Peyer's patch (tissue), 4 donors: ENCODE results near the gene TSPAN18. TPM values are rescaled to one million over a fixed set of nuclear protein-coding genes. Genes with fewer than 3 reads are reported as not detected.
A peak's percentile ranks its signal among the peaks of the same experiment; 100 is the strongest.

Source experiments
- DNase-seq, 3 donors: peaks; one replicate each; pipeline ENCODE4 v3.0.0-alpha.2; 2017 to 2019
- H3K27ac ChIP-seq, 4 donors: fragments of 200-600 bp; sonication (generic); one replicate each; pipeline ENCODE4 v1.5.1; 2016 to 2019
- H3K27me3 ChIP-seq, 2 donors: fragments of 200-600 bp; sonication (generic); one replicate each; pipeline ENCODE4 v1.5.1; 2019
- H3K36me3 ChIP-seq, 3 donors: fragments of 200-600 bp; sonication (generic); one replicate each; pipeline ENCODE4 v1.5.1; 2016 to 2019
- H3K4me1 ChIP-seq, 4 donors: fragments of 200-600 bp; sonication (generic); one replicate each; pipeline ENCODE4 v1.5.1; 2016 to 2019
- H3K4me3 ChIP-seq, 4 donors: fragments of 200-600 bp; sonication (generic); 1 replicate in 3 of 4; 2 replicates in 1 of 4; pipeline ENCODE4 v1.5.1; 2016 to 2019; ENCODE audit warnings: mild to moderate bottlenecking in 1 of 4
- H3K9me3 ChIP-seq, 4 donors: fragments of 200-600 bp; sonication (generic); one replicate each; pipeline ENCODE4 v1.5.1; 2016 to 2019; ENCODE audit warnings: mild to moderate bottlenecking in 1 of 4
- POLR2A ChIP-seq, 2 donors: fragments of 450-650 bp; IDR thresholded peaks; one replicate each; pipeline ENCODE4 v1.5.1; 2017; ENCODE audit warnings: antibody characterized with exemption in 2 of 2, mild to moderate bottlenecking in 2 of 2, moderate library complexity in 2 of 2
- total RNA-seq, 4 donors: library from RNA; depleted of rRNA; stranded (reverse); fragments of >200 nt; gene quantifications; one replicate each; pipeline ENCODE4 v1.1.0, GENCODE V29; 2016
- TF ChIP-seq, protein P1 (sequence below), 6 experiments: fragments of 450-650 bp in 4 of 6; fragments of 200-600 bp in 2 of 6; sonication (generic) in 1 of 6; IDR thresholded peaks; one replicate each; pipeline ENCODE4 v1.5.1; 2017 to 2019; ENCODE audit warnings: antibody characterized with exemption in 6 of 6, mild to moderate bottlenecking in 3 of 6, moderate library complexity in 1 of 6

Gene TSPAN18
- total RNA-seq, 4 donors from 2014 or later, result 1.1 to 19.8 (median 3.1) TPM

DNA sequence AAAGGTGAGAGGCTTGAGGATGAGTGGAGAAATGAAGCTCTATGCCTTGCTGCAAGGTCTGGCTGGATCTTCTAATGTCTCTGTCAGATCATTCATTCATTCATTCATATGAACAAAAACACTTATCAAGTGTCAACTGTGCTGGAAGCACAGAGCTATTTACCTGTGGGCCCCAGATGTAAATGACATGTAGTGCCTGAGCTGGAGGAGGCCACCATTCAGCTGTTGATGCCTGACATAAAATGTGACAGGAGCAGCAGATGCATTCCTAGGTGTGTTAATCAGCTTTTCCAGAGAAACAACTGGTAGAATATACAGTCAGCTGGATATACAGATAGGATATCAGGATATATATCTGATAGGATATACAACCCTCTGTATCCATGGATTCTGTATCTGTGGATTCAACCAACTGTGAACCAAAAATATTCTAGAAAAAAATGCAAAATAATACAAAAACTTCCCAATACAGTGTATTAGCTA, 44.5 kb downstream of the TSPAN18 start:
- Histone ChIP-seq H3K4me1 (peaks cover 0 to 13% (median 0%) of the 10 kb centered on the region in 4 donors), H3K4me3 (no peak overlapping the region), H3K36me3 (no peaks in the 10 kb centered on the region), H3K27me3 (no peaks in the 10 kb centered on the region), H3K9me3 (no peaks in the 10 kb centered on the region), H3K27ac (no peak overlapping the region)
- TF ChIP-seq POLR2A (IDR thresholded peaks at IDR 0.05), result no peak
- TF ChIP-seq, protein P1, sequence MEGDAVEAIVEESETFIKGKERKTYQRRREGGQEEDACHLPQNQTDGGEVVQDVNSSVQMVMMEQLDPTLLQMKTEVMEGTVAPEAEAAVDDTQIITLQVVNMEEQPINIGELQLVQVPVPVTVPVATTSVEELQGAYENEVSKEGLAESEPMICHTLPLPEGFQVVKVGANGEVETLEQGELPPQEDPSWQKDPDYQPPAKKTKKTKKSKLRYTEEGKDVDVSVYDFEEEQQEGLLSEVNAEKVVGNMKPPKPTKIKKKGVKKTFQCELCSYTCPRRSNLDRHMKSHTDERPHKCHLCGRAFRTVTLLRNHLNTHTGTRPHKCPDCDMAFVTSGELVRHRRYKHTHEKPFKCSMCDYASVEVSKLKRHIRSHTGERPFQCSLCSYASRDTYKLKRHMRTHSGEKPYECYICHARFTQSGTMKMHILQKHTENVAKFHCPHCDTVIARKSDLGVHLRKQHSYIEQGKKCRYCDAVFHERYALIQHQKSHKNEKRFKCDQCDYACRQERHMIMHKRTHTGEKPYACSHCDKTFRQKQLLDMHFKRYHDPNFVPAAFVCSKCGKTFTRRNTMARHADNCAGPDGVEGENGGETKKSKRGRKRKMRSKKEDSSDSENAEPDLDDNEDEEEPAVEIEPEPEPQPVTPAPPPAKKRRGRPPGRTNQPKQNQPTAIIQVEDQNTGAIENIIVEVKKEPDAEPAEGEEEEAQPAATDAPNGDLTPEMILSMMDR (IDR thresholded peaks at IDR 0.05), result no peak
- peak in 1 of 3 donors; percentile 9 for DNase-seq

DNA sequence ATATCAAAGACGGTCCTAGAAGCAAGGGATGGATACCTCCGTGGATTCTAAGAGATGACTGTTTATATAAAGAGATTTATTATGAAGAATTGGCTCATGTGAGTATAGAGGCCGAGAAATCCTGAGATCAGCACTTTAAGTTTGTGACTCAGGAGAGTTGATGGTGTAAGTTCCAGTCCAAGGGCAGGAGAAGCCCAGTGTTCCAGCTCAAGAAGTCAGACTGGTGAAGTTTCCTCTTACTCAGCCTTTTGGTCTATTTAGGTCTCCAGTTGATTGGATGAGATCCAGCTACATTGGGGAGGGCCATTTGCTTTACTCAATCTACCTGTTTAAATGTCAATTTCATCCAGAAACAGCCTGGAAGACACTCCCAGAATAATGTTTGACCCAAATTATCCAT, 45.1 kb downstream of the TSPAN18 start:
- Histone ChIP-seq H3K4me1 (peaks cover 0 to 12% (median 0%) of the 10 kb centered on the region in 4 donors), H3K4me3 (no peak overlapping the region), H3K27me3 (no peaks in the 10 kb centered on the region), H3K36me3 (no peaks in the 10 kb centered on the region), H3K27ac (no peak overlapping the region), H3K9me3 (no peaks in the 10 kb centered on the region)
- DNase-seq, result no peak
- TF ChIP-seq, protein P1 (IDR thresholded peaks at IDR 0.05), result no peak
- TF ChIP-seq POLR2A (IDR thresholded peaks at IDR 0.05), result no peak

DNA sequence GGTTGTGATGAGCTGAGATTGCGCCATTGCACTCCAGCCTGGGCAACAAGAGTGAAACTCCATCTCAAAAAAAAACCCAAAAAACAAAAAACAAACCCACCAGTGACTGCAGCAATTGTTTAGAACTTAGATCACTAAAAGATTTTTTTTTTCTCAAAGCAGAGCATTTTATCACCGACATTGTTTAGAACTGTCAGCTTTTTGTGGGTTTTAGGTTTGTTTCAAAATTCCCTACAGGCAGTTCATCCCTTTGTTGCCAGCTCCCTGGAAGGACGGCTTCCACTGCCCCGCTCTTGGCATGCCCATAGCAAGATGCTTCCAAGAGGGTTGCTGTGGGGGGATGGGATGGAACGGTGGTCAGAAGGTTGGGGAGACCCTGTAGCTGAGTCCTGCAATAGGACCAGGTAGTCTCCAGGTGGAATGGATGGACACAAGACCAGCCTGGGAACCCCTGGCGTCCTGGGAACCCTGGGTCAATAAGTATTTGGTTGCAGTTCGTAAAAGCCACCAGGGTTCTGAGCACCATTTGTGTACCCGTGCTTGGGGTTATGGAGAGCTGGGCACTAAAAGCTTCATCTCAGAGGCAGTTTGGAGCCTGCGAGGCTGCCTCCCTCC, 46.7 kb downstream of the TSPAN18 start:
- H3K9me3 ChIP-seq, result no peaks in the 10 kb centered on the region
- H3K4me1 ChIP-seq, result peaks cover 0 to 12% (median 0%) of the 10 kb centered on the region in 4 donors
- no peaks in the 10 kb centered on the region for H3K27me3 ChIP-seq
- no peak overlapping the region for H3K4me3 ChIP-seq
- DNase-seq, result peak in 1 of 3 donors; percentile 31
- no peaks in the 10 kb centered on the region for H3K36me3 ChIP-seq
- H3K27ac ChIP-seq, result peak overlapping the region in 3 of 4 donors; percentile 16 to 72 (median 25)
- TF ChIP-seq, protein P1 (IDR thresholded peaks at IDR 0.05), result no peak
- TF ChIP-seq POLR2A (IDR thresholded peaks at IDR 0.05), result no peak

DNA sequence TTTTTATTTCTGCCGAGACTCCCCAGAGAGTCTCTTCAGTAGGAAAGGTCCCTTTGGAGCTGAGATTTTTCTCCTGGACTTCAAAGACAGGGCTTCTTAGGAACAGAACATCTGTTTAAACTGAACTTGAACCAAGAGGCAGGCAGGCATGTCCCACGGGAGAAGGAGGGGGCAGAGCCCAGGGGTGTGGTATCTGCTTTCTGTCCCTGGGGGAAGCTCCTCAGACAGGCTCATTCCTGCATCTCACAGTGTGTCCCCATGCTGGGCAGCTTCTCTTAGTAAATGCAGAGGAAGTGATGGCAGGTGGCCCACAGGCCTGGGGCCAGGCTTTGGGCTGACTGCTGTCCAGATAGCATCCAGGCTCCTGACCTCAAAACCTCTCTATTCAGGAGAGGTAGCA, 47.3 kb downstream of the TSPAN18 start:
- H3K27me3 ChIP-seq, result no peaks in the 10 kb centered on the region
- H3K27ac ChIP-seq, result peak overlapping the region in 3 of 4 donors; percentile 16 to 72 (median 25)
- H3K36me3 ChIP-seq, result no peaks in the 10 kb centered on the region
- DNase-seq, result peak in 1 of 3 donors; percentile 44
- peaks cover 0 to 12% (median 0%) of the 10 kb centered on the region in 4 donors for H3K4me1 ChIP-seq
- no peak overlapping the region for H3K4me3 ChIP-seq
- TF ChIP-seq, protein P1 (IDR thresholded peaks at IDR 0.05), result no peak
- TF ChIP-seq POLR2A (IDR thresholded peaks at IDR 0.05), result no peak
- H3K9me3 ChIP-seq, result no peaks in the 10 kb centered on the region

DNA sequence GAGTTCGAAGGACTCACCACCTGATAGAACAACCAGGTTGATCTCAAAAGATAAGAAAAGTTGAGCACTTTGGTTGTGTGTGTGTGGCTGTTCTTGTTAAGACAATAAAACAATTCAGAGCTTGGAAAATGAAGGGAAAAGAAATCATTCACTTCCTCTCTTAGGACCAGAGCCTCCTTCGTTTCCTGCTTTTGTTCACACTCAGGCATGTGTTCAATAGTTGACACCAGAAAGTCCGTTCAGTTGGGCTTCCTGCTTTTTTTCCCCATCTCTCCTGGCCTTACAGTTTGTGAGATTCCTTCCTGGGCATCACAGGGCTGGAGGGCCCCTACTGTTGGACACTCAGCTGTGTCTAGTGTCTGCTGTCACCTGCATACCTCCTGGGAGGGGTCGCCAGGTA, 48.0 kb downstream of the TSPAN18 start:
- peak in 1 of 3 donors; percentile 7 for DNase-seq
- Histone ChIP-seq H3K27me3 (no peaks in the 10 kb centered on the region), H3K9me3 (no peaks in the 10 kb centered on the region), H3K4me3 (no peak overlapping the region), H3K4me1 (peaks cover 0 to 12% (median 0%) of the 10 kb centered on the region in 4 donors), H3K27ac (peak overlapping the region in 2 of 4 donors; percentile 25 to 72), H3K36me3 (no peaks in the 10 kb centered on the region)
- TF ChIP-seq, protein P1 (IDR thresholded peaks at IDR 0.05), result no peak
- no peak for TF ChIP-seq POLR2A (IDR thresholded peaks at IDR 0.05)
